Measurements from ENCODE around the gene CPSF4L. TPM values are rescaled to one million over a fixed set of nuclear protein-coding genes. Genes with fewer than 3 reads are reported as not detected.
A peak's percentile ranks its signal among the peaks of the same experiment; 100 is the strongest.

CPSF4L gene
- total RNA-seq, 1 donor from 2014 or later: not detected

GRCh38 chr17:73291260-73291801 lies 29.7 kb upstream of the CPSF4L start:
- Histone ChIP-seq H3K9me3 (no peaks in the 10 kb centered on the region), H3K4me1 (peaks cover 34 to 82% of the 10 kb centered on the region in 2 donors), H3K27ac (peak overlapping the region; percentile 96 to 99), H3K36me3 (peaks cover 0 to under 1% of the 10 kb centered on the region in 2 donors), H3K4me3 (peak overlapping the region; percentile 36 to 42), H3K27me3 (no peaks in the 10 kb centered on the region)
- intact Hi-C loops (cut with DNase I): loop anchor here (5.0 kb wide), 4 partner anchors 51 to 1141 kb away; partner anchors contain the start of genes COG1 and GPRC5C
- TF ChIP-seq CTCF (IDR thresholded peaks at IDR 0.05): no peak
- DNase-seq (ENCODE audit: low spot score in 2 of 2): peak; percentile 50 to 93

- Histone ChIP-seq H3K4me1 (peaks cover 34 to 82% of the 10 kb centered on the region in 2 donors), H3K27ac (peak overlapping the region; percentile 96 to 99), H3K36me3 (peaks cover 7 to 8% of the 10 kb centered on the region in 2 donors), H3K27me3 (no peaks in the 10 kb centered on the region), H3K9me3 (no peaks in the 10 kb centered on the region), H3K4me3 (no peak overlapping the region)
- no peak for TF ChIP-seq CTCF (IDR thresholded peaks at IDR 0.05)
- intact Hi-C loops (cut with DNase I): loop anchor here (5.0 kb wide), 4 partner anchors 52 to 1142 kb away; partner anchors contain the start of genes COG1 and GPRC5C
- DNase-seq (ENCODE audit: low spot score in 2 of 2): no peak
Observed at GRCh38 chr17:73290399-73291259, 28.9 kb upstream of the CPSF4L start.

GRCh38 chr17:73289549-73290254 lies 28.0 kb upstream of the CPSF4L start:
- Histone ChIP-seq H3K4me3 (no peak overlapping the region), H3K27ac (peak overlapping the region; percentile 96 to 99), H3K9me3 (no peaks in the 10 kb centered on the region), H3K36me3 (peaks cover 16 to 17% of the 10 kb centered on the region in 2 donors), H3K27me3 (no peaks in the 10 kb centered on the region), H3K4me1 (peaks cover 34 to 80% of the 10 kb centered on the region in 2 donors)
- TF ChIP-seq CTCF (IDR thresholded peaks at IDR 0.05): no peak
- intact Hi-C loops (cut with DNase I): loop anchor here (5.0 kb wide), 4 partner anchors 53 to 1143 kb away; partner anchors contain the start of genes COG1 and GPRC5C
- no peak for DNase-seq (ENCODE audit: low spot score in 2 of 2)

- Histone ChIP-seq H3K9me3 (no peaks in the 10 kb centered on the region), H3K4me1 (peaks cover 27 to 71% of the 10 kb centered on the region in 2 donors), H3K27me3 (no peaks in the 10 kb centered on the region), H3K27ac (peak overlapping the region; percentile 96 to 99), H3K36me3 (peaks cover 19 to 20% of the 10 kb centered on the region in 2 donors), H3K4me3 (no peak overlapping the region)
- TF ChIP-seq CTCF (IDR thresholded peaks at IDR 0.05): no peak
- no peak for DNase-seq (ENCODE audit: low spot score in 2 of 2)
- intact Hi-C loops (cut with DNase I): no loop called here
Observed at GRCh38 chr17:73288534-73289302, 27.0 kb upstream of the CPSF4L start.

- intact Hi-C loops (cut with DNase I): no loop called here
- Histone ChIP-seq H3K27ac (peak overlapping the region; percentile 52 to 53), H3K27me3 (no peaks in the 10 kb centered on the region), H3K4me3 (no peak overlapping the region), H3K36me3 (peaks cover 19 to 20% of the 10 kb centered on the region in 2 donors), H3K4me1 (peaks cover 14 to 55% of the 10 kb centered on the region in 2 donors), H3K9me3 (no peaks in the 10 kb centered on the region)
- no peak for DNase-seq (ENCODE audit: low spot score in 2 of 2)
- no peak for TF ChIP-seq CTCF (IDR thresholded peaks at IDR 0.05)
Observed at GRCh38 chr17:73286863-73287296, 25.2 kb upstream of the CPSF4L start.

Data from ascending aorta (tissue), 2 donors.